GM21786 (cell line): ENCODE results near the gene TOP2B.

Experiments
- ATAC-seq: cut with Tn5 transposase; IDR thresholded peaks from one replicate; pipeline ENCODE4 v1.9.1; 2021; ENCODE audit not compliant: unreplicated experiment

The TOP2B gene

DNA sequence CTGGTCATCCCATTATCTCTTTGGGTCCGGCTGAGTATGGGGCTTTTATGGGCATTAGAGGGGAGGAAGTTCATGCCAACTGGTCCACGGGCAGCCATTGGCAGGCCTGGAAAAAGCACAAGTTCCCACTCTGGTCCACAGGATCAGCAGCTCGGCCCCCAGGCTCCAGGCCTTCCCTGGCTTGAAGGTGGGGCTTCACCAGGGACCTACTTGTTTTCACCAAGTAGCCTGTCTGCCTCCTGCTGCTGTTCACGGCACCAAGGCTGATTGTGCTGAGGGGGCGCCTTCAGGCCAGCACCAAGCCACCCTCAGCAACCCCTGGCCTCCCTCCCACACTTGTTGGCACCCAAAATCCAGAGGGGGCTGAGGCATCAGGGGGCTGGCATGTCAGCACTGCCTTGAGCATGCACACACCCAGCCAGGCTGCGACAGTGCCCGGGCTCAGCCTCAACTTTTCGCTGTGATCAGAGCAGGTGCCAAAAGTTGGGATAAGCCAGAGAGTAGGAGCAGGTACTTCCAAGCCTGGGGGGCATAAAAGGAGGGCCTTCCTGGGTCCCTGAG, 9.1 kb upstream of the TOP2B start:
- ATAC-seq, result no peak

DNA sequence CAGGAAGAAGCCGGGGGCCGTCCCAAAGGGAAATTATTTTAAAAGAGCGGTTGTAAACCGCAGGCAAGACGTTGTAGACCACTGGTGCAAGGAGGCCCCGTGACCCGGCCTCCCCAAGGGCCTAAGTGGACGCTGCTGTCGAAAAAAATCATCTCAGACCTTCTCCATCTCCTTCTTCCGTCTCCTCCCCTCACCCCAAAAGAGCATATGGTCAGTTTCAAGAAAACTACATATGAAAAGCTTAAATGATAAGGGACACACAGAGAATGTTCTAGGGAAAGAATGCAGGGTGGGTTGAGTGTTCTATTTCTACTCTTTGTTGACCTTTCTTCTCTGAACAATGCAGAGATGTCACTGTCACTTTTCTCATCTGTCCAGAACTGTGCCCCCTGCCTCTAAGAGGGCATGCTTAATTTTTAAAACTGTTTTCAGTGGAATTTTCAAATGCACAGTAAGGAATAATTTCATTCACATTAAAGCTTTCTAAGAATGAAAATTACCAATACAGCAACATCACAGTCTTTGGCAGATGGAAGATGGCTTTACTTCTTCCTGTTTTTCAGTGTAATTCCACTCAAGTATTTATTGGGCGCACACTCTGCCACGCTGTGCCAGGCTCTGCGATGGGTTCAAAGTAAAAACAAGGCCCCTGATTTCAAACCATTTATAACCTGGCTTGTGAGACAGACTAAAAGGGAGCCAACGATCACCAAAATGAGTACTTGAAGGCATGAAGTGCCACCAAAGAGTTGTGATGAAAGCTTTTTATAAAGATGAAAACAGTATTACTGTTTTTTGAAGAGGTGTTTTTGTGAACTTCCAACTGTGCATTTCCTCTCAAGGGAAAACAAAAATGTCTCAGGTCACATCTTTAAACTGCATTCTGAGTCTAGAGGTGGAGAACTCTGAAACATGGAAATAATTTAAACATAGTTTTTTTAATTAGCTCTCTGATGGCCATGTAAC, 891 bp upstream of the TOP2B start:
- ATAC-seq, result peak; percentile 38

DNA sequence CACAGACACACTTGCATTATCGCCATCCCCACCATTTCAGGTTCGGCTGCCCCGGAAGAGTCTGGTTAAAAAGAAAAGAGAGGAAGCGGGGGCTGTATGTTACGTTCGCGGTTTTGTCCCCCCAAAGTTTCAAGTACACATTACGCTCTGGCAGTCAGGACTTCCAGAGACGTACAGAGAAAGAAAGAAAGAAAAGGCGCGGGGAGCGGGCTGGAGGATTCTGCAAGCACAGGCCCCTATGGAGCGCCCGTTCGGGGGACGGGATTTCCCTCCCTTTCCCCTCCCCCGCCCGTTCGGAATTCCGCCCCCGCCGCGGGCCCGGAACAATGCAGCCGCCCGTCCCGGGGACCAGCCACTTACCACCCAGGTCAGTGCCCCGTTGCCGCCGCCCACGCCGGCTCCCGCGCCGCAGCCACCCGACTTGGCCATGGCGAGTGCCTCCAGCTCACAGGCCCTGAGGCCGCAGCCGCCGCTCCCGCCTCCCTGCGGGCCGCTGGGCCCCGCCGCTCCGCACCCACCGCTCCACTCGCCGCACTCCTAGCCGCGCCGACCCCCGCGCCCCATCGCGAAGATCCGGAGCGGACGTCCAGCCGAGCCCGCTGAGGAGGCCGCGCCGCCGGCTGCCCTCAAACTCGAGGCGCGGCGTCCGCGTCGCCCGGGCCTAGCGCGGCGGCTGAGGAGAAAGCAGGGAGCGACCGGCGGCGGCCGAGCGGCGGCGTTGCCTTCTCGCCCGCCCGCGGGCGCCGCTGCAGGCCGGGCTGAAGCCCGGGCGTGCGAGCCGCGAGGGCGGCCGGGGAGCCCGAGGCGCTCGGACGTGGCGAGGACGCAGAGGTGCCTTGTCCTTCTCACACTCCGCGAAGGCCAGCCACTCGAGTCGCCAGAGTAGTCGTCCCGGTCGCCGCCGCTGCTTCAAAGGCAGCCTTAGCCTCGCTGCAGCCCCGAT, 567 bp downstream of the TOP2B start:
- peak; percentile 14 for ATAC-seq

DNA sequence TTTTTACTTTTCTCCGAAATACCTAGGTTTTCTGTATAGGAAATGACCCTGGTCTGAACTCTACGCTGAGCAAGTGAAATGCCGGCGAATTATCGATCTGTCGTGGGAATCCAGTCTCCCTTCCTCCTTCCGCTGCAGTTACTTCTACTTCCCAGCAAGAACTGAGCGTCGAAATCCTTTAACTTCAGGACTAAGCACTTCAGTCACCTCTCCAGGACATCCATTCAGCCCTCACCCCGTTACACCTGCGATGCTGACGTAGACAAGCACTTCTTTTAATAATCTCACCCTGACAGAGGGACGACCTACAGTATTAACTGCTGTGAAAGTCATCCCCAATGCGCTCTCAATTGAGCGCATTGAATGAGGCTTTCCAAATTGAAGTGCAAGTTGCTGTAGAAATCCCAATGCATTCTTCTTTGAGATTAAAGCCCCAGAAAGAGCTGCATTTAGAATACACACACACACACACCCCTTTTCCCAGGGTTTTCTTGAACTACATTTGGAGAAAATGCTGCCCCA, 1.3 kb downstream of the TOP2B start:
- peak; percentile 7 for ATAC-seq

DNA sequence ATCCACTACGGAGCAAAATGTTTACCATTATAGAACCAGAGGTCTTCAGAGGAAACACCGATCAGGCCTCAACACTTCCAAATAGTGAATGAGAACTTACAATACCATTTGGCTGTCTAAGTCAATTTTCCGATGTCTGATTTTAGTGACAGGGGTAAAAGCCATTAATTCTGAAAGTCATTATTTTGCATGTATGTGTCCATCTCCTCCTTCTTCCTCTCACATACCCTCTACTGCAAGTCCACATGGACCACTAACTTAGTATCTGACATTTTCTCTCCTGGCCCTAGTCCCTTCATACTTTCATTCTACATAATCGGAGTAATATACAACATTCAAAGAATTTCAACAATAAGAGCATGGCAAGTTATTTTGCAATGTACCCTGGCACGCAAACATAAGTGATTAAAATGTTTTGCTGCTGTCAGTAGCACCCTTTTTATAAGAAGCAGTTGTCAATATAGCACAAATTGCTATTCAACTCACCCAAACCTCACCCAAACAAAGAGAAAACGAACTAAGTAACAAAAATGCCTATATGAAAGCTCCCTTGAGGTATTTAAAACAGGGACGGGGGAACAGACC, 1.9 kb downstream of the TOP2B start:
- no peak for ATAC-seq

DNA sequence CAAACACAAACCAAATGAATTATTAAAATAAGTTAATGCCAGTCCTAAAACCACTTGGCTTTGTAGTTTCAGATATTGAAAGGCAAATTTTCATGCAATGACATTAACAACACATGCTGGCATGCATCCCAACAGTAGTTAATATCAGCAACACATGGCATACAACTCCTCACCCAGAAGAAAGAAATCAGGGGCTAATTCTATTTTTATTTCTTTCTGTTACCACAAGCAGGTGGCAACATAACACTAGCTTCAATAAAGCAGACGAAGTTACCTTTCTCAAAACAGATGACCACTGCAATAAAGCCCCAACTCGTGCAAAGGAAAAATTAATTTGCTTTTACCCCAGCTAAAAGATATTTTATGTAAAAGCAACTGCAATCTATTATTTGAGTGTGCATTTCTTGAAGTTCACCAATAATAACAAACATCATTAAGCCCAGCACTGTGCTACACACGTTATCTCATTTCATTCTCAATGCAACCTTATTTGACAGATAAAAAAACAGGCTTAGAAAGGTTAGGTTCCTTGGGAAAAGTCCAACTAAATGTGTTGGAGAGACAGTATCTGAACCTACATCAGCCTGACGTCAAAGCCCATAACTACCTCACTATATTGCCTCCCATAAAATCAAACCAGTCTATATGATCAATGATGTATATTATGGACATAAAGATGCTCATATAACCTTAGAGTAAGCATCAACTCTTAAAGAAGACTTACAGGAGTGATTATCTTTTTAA, 2.8 kb downstream of the TOP2B start:
- no peak for ATAC-seq

DNA sequence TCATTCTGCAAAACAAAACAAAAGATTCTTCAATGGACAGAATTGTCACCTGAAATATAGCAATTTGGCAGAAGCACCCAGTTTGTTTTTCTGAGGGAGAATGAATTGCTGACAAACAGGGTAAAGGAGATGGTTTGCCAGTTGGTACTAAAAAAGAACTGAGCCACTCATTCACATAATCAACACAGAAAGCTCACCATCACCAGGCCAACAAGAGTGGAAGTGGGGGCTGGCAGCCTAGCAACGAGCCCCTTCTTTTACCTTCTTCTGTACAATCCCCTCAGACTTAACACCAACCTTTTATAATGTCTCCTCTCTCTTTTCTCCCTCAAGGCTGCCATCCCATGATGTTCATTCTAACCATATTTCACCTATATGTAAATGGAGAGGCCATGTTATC, 5.9 kb downstream of the TOP2B start:
- no peak for ATAC-seq

DNA sequence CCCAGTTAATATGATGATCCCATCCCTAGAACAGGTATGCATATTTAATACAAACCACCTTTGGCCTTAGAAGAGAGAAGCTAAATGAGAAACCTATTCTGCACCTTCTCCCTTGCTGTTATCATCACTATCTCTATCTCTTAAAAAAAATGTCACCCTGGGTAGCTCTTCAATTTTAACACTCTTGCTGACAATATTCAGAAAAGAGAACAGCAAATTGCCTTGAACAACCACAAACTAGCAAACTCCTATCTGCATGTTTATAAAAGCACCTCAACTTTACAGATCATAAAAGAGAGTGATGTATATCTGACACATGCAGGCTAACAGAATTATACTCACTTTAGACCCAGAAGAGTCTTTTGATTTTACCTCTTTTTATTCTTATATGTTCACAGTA, 7.4 kb downstream of the TOP2B start:
- ATAC-seq, result no peak

DNA sequence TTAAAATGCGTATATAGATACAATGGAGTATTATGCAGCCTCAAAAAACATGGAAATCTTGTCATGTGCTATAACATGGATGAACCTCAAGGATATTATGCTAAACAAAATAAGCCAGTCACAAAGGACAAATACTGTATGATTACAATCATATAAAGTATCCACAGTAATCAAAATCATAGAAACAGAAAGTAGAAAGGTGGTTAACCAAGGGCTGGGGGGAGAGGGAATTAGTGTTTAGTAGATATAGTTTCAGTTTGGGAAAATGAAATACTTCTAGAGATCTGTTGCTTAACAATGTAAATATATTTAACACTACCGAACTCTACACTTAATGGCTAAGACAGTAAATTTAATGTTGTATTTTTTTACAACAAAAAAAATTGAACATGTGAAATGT, 9.0 kb downstream of the TOP2B start:
- no peak for ATAC-seq

DNA sequence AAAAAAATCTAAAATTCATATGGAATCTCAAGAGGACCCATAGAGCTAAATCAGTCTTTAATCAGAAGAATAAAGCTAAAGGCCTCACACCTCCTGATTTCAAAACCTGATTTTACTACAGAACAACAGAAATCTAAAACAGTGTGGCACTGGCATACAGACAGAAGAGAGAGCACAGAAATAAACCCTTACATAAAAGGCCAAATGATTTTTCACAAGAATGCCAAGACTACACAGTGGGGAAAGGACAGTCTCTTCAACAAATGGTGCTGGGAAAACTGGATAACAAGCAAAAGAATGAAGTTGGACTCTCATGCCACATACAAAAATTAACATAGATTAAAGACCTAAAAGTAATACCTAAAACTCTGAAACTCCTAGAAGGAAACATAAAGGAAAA, 10.1 kb downstream of the TOP2B start:
- ATAC-seq, result no peak

DNA sequence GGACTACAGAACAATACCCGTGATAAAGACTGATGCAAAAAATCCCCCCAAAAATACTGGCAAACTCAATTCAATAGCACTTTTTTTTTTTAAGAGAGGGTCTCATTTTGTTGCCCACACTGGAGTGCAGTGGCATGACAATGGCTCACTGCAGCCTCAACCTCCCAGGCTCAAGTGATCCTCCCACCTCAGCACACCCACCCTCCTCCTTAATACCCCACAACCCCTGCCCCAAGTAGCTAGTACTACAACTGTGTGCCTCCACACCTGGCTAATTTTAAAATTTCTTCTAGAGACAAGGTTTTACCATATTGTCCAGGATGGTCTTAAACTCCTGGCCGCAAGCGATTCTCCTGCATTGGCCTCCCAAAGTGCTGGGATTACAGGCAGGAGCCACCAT, 11.4 kb downstream of the TOP2B start:
- ATAC-seq, result no peak

DNA sequence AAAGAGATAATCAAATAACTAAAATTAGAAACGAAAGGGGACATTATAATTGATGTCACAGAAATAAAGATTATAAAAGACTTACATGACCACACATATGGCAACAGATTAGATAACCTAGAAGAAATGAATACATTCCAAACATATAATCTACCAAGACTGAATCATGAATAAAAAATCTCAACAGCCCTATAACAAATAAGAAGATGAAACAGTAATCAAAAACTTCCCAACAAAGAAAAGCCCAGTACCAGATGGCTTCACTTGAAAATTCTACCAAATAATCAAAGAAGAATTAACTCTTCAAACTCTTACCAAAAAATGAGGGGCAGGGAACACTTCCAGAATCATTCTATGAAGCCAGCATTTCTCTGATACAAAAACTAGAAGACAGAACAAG, 11.8 kb downstream of the TOP2B start:
- no peak for ATAC-seq

DNA sequence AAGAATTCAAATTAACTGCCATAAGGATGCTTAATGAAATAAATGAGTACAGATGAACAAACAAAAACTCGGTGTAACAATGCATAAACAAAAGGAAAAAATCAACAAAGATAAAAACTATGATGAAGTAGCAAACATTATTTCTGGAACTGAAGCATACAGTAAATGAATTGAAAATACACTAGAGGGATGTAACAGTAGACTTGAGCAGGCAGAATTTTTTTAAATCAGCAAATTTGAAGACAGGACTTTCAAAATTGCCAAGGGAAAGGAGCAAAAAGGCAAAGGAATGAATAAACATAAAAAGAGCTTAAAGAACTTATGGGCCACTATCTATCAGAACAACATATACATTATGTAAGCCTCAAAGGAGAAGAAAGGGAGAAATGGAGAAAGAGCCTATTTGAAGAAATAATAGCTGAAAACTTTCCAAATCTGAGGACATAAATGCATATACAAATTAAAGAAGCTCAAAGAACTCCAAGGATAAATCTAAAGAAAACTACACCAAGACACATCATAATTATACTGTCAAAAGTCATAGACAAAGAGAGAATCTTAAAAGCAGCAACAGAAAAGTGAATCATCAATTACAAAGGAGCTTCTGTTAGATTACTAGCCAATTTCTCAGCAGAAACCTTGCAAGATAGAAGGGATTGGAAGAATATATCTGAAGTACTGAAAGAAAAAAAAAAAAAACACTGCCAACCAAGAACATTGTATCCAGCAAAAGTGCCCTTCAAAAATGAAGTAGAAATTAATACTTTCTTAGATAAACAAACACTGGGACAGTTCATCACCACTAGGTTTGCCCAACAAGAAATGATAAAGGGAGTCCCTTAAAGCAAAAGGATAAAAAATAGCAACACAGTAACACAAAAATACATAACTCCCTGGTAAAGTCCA, 15.5 kb downstream of the TOP2B start:
- ATAC-seq, result no peak

DNA sequence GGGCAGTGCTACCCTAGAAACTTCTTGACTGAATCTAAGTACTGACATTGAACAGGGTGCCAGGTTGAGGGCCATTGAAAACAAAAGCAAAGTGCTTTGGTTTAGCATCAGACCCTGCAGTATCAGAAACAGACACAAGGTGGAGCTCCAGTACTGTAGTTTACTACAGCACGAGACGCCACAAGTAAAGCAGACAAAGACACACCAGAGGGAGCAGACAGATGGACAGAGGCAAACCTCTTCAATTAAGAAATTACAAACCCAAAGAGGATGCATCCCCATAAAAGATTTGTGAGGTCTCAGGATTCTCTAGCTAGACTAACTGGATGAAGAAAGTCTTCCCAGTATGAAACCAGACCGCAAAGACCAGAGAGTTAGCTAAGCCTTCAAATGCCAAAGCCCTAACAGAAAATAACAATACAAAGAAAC, 16.6 kb downstream of the TOP2B start:
- peak; percentile 97 for ATAC-seq

DNA sequence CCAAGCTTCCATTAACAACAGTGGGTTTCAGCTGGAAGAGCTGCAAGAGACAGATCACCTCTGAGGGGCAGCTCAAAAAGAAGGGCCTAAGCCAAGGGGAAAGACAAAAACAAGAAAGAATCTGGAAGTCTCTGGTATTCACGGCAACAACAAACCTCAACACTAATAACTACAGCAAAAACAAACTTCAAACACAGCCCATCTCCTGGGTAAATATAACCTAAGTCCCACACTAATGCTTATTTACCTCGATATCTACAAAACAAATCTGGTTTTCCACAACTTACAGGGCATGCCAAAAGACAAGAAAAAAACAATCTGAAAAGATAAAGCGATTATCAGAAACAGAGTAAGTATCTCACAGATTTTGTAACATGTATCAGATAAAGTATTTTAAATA, 29.7 kb downstream of the TOP2B start:
- no peak for ATAC-seq

DNA sequence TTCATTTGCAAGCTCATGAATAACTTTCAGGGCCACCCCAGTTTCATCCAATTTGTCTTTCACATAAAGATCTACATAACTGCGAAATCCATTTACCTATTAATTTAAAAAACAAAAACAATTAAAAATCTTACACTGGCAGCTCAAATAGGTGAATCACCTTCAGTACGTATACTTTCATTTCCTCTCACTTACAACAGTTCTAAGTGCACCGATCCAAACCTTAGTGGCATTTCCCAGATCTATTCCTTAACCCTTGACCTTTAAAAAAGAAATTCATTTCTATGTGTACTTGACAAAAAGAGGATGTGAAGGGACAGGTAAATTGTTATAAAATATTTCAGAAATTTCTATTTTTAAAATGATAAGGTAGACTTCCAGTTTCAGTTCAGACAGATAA, 30.8 kb downstream of the TOP2B start:
- no peak for ATAC-seq

DNA sequence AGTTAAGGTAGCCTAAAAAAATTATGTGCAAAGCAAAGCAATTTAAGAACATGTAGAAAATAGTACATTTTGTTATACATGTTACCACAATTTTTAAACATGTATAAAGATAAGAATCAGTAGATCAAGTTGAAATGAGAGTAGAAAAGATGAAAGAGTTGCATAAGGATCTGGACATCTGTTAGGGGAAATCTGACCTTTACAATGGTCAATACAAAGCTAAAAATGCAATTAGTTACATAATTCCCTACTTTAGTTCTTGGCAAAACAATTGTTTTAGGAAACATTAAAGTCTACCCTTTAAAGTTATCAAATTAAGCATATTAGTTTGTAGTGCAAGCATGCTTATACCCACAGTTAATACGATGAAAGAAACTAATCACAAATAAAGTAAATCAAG, 32.7 kb downstream of the TOP2B start:
- ATAC-seq, result no peak

DNA sequence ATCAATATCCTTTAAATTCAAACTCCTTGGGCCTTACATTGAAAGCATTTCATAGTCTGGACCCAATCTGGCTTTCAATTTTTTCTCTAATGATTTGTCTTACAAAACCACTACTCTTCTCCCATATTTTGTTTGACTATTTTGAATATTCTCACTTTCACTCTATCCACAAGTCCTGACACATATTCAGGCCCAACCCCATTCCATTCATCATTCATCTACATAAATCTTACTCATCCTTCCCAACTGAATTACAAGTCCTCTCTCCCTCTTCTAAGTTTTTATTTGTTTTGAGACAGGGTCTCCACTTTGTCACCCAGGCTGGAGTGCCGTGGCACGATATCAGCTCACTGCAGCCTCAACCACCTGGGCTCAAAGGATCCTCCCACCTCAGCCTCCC, 43.6 kb downstream of the TOP2B start:
- ATAC-seq, result no peak

DNA sequence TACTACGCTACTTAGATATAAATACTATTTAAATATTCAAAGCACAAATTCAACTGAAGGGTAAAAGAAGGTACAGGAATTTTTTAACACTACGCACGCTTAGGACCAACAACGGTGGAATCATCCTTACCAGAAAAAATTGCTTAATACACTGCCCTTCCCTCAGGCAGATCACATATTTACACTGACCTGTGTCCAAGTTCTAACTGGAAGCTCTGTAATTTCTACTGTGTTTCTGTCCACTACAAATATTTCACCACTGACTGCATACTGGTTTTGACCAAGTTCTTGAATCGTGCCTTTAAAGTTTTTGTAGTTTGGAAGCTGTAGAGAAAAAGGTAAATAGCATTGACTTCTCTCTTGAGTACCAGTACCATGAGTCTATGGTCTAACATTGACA, 44.2 kb downstream of the TOP2B start:
- ATAC-seq, result no peak
